CD4-positive, alpha-beta T cell treated with Interleukin-17A for 4 hours (primary cell): ENCODE measurements around the gene GPM6B.
"Not testable (repeated sequence)": the region's sequence is repeated elsewhere in the genome, so short reads cannot be mapped to it uniquely, and the experiment has no call there.

Source experiments
- DNase-seq: peaks from one replicate; pipeline ENCODE4 v3.0.0-alpha.2; 2020; ENCODE audit warnings: mixed read lengths

GPM6B gene

DNA sequence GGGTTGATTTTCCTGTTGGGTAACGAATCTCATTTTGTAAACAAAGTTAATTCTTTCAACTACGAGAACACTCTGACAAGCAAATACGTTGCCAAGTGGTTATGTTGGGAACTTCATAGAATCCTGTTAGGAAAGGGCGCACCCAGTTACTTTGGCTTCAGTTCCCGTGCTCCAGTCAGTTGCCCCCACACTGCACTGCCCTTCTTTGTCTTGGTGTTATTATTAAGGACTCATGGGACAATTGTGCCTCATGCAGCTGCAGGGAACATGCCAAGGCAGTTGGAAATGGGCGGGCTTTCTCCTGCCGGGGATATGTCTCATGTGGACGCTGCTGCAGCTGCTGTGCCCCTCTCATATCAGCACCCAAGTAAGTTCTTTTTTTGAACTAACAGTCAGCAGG lies 53.4 kb downstream of the GPM6B start:
- no peak for DNase-seq

GRCh38 chrX:13761606-13762414 lies 55.1 kb downstream of the GPM6B start:
- no peak for DNase-seq

- DNase-seq = no peak
Measured at GRCh38 chrX:13760426-13760825, 56.5 kb downstream of the GPM6B start.

DNA sequence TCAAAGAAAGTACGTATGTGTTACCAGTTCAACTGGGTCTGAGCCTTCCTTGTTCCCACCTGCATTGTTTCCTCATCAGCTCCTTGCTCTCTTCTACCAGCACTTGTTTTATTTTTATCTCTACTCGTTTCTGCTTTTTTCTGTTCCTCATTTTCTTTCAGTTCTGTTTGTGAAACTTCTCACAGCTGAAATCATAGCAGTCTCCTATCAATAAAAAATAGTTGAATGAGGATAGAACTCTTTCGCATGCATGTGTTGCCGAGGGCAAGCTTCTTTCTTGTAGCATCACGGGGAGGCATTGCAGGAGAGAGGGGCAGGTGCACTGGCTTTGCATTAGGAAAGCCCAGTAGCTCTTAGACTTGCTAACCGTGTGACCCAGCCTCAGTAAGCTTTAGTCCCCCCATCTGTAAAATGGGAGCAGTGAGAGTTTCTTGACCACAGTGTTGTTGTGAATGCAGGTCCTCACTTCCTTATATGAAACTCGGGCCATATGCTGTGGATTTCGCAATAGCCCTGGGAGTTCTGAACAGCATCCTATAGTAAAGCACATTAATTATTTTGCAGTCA lies 57.7 kb downstream of the GPM6B start:
- DNase-seq = no peak

DNA sequence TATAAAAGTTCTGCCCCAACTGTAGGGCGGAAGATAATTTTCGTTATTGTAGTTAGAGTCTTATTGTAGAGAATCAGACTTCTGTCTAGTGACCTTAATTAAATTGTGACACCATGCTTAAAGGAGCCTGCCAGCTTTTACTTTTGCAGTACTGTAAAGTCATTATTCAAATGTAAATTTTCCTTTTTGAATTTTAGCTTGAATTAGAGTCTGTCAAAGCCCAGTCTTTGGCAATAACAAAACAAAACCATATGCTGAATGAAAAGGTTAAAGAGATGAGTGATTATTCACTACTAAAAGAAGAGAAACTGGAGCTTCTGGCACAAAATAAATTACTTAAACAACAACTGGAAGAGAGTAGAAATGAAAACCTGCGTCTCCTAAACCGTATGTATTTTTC lies 60.5 kb downstream of the GPM6B start:
- DNase-seq = no peak

DNA sequence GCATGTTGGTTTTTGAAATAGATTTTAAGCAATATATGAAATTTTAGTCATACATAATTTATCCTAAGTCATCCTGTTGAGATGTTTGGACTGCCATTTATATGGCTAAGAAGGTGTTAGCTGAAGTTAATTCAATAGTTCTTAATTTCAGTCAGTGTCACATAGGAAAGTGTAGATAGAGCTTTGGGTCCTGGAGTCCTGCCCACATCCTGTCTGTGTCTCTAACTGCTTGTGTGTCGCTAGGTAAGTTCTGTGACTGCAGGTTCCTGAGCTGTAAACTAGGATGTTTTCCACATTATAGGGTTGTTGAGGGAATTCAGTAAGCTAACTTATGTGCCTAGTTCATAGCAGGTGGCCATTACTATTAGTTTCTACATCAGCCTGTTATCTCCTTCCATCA lies 61.6 kb downstream of the GPM6B start:
- DNase-seq = peak; percentile 27

DNA sequence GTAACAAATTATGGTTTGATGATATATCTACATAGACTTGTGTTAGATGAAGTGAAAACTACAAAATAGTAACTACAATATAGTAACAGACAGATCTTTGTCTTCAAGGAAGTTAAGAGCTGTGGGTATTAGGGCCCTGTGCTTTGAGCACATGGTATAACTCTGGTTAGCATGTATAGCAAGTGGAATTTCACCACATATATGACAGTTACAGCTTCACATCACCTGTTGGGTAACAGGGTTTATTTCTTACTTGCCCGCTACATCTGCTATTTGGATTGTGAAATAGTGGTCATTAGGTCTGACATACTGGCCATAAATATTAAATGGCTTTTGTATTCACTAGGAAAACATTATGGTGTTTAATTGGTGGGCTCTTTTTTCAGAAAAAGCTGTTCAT lies 62.1 kb downstream of the GPM6B start:
- no peak for DNase-seq

DNA sequence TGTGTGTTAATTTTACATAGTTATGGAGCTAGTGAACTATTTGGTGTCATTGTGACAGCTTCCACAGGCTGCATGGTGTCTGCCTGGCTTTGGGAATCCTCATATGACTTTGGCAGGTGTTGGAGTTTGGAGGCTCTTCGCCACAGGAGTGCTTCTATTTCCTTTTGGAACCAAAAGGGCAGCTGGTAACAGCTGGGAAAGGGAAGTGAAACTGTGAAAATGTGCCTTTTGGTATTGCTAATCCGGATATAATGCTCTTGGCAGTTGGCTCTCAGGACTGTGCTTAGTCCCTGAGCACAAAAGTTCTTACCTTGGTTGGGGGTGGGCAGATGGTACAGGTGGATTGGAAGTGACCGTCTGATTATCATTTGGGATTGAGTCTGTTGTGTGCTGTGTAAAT lies 64.2 kb downstream of the GPM6B start:
- DNase-seq = no peak

GRCh38 chrX:13752141-13752540 lies 64.8 kb downstream of the GPM6B start:
- DNase-seq = no peak

GRCh38 chrX:13750812-13751211 lies 66.1 kb downstream of the GPM6B start:
- DNase-seq = no peak

- DNase-seq = peak; percentile 15
Measured at GRCh38 chrX:13750204-13750603, 66.7 kb downstream of the GPM6B start.

- no peak for DNase-seq
Measured at GRCh38 chrX:13748486-13748885, 68.4 kb downstream of the GPM6B start.

DNA sequence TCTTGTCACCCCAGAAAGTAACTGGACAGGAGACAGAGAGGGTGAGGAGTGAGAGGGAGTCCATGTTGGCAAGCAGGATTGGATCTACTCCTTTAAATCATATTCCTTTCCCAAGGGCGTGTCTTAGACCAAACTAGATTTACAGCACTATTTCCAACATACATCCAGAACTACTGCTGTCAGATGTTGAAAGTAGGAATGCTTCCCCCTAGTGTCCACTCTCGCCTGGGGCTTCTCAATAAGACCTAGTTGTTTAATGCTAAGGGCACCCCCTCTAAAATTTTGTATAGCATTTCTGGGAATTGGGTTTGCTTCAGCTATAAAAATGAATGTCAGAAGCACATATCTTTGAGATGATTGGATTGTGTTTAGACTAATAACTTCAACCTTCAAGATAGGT lies 69.1 kb downstream of the GPM6B start:
- DNase-seq = peak; percentile 43

DNA sequence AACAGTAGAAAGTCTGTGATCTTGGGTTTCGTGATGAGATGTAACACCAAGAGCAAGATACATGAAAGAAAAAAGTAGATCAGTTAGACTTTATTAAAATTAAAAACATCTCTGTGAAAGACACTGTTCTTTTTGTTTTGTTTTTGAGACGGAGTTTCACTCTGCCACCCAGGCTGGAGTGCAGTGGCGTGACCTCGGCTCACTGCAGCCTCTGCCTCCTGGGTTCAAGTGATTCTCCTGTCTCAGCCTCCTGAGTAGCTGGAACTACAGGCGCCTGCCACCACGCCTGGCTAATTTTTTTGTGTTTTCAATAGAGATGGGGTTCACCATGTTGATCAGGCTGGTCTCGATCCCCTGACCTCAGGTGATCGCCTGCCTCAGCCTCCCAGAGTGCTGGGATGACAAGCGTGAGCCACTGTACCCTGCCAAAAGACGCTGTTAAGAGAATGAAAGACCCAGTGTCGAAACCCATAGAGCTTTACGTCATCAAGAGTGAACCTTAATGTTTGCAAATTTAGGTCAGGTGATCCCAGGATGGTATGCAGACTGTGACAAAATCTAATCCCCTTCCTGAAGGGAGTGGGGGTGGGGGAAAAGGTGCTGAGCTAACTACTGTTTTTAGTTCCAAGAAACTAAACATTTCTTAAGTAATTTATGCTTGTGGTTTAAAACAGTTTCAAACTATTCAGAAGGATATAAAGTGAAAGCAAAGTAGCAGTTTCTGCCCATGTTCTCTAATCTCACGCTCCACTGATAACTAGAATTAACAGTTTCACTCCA lies 74.3 kb downstream of the GPM6B start:
- peak; percentile 7 for DNase-seq

DNA sequence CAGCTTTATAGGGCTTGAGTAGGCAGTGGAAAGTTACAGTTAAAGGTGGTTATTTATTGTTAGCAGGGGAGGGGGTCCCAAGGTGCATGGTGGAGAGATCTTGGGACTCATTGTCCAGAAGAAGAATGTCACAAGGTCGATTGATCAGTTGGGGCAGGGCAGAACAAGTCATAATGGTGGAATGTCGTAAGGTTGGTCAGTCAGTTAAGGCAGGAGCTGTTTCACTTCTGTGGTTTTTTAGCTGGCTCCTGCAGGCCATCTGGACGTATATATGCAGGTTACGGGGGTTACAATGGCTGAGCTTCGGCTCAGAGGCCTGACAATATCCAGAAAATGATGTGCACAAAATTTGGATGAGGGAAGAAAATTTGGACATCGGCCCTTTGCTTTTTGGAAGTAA lies 75.2 kb downstream of the GPM6B start:
- DNase-seq = no peak

DNA sequence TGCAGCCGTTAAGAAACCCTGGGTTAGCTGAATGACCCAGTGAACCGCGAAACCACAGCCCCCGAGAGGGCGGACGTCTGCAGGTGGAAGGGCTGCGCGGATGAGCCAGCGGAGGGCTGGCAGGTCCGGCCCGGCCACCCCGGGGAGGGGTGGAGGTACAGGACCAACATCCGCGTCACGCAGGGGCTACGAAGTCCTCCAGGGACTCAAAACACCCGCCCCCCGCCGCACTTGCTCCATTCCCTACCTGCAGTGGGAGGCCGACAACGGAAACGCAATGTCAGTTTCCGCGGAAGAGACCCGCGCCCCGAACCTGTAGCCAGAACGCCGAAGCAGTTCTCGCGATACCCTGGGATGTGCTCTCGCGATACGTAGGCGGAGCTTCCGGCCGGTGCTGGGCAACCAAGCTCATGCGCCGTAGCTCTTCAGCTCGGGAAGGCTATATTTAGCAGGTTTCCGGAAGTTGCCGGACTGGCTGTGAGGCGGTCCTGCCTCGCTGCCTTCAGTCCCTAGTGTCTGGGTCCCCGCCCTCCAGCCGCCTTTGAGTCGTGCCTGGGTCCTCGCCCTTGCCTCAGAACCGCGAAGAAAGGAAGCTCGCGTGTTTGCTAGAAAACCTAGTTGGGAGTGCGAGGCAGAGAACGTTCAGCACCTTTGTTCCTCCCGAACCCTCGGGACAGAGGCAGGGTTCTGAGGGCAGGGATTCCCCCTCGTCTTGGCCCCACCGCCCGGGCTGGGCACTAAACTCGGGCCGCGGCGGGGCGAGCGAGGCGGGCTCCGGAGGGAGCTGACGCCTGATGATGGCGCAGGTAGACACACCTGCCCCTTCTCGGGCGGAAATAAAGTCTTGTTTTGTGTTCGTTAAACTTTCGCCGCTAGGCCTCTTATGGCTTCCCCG lies 82.4 kb downstream of the GPM6B start, which contains the start of the genes OFD1 and TRAPPC2:
OFD1 (plus strand) TSS at position 471 of the 895 bp plus-strand sequence; CDS start at position 795, 324 bp downstream.
TRAPPC2 (minus strand) TSS at position 343 of the 895 bp plus-strand sequence. CDS start 14,657 bp downstream, outside the sequence.
- peak; percentile 94 for DNase-seq

DNA sequence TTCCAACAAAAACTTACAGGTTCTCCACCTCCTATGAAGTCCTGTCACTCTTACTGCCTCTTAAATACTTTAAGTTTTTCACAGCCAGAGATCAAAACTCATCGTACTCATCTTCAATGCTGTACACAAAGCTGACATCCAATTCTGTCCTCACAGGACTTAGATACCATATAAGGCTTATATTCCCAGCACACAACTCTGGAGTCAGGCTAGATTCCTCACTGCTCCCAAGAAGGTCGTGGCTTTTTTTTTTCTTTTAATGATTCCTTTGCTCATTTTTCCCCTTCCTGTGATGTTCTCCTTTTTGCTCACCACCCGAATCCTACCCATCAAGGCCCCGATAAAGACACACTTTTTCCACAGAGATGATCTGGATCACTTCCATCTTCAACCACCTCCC lies 83.4 kb downstream of the GPM6B start:
- DNase-seq = no peak

GRCh38 chrX:13732246-13733067 lies 84.4 kb downstream of the GPM6B start:
- no peak for DNase-seq

- DNase-seq = not testable (repeated sequence)
Measured at GRCh38 chrX:13730523-13730922, 86.4 kb downstream of the GPM6B start.

GRCh38 chrX:13726583-13726982 lies 90.3 kb downstream of the GPM6B start:
- not testable (repeated sequence) for DNase-seq

DNA sequence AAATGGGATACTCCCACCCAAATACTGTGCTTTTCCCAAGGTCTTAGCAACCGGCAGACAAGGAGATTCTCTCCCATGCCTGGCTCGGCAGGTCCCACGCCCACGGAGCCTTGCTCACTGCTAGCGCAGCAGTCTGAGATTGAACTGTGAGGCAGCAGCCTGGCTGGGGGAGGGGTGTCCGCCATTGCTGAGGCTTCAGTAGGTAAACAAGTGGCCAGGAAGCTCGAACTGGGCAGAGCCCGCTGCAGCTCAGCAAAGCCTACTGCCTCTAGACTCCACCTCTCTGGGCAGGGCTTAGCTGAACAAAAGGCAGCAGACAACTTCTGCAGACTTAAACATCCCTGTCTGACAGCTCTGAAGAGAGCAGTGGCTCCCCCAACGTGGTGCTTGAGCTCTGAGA lies 92.0 kb downstream of the GPM6B start:
- DNase-seq = peak; percentile 55
